ENCODE measurements around the gene KIAA1671.

Gene KIAA1671

DNA sequence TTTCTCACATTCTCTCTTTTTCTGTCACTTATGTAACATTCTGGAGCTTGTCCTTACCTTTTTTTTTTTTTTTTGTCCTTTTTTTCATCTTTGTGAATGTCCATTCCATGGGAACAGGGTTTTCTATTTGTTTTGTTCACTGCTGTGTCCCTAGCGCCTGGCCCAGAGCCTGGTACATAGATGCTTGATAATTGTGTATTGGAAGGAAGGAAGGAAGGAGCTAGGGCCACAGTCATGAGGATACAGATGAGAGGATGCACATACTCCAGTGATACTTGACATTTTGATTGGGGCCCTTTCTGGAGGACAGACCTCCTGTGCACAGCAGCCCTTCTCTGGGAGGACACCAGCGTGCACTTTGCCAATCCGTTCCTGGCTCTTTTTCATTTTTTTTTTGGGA, 68.9 kb downstream of the KIAA1671 start:
- no peak overlapping the region for H3K4me3 ChIP-seq (IDR thresholded peaks at IDR 0.05; ENCODE audit: insufficient read depth, low read depth, low read length)
- H4K20me1 ChIP-seq (ENCODE audit: insufficient read depth) = no peaks in the 10 kb centered on the region
- no peaks in the 10 kb centered on the region for H3K27me3 ChIP-seq (ENCODE audit: insufficient read depth, low read depth)
- TF ChIP-seq, protein P1, sequence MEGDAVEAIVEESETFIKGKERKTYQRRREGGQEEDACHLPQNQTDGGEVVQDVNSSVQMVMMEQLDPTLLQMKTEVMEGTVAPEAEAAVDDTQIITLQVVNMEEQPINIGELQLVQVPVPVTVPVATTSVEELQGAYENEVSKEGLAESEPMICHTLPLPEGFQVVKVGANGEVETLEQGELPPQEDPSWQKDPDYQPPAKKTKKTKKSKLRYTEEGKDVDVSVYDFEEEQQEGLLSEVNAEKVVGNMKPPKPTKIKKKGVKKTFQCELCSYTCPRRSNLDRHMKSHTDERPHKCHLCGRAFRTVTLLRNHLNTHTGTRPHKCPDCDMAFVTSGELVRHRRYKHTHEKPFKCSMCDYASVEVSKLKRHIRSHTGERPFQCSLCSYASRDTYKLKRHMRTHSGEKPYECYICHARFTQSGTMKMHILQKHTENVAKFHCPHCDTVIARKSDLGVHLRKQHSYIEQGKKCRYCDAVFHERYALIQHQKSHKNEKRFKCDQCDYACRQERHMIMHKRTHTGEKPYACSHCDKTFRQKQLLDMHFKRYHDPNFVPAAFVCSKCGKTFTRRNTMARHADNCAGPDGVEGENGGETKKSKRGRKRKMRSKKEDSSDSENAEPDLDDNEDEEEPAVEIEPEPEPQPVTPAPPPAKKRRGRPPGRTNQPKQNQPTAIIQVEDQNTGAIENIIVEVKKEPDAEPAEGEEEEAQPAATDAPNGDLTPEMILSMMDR (conservative IDR thresholded peaks at IDR 0.05; ENCODE audit: low read depth, low read length) = no peak
- H3K9ac ChIP-seq = no peak overlapping the region
- H3K27ac ChIP-seq = no peak overlapping the region
- peaks cover 7% of the 10 kb centered on the region for H3K4me1 ChIP-seq (ENCODE audit: low read depth, poor library complexity, severe bottlenecking)
- H3K36me3 ChIP-seq (ENCODE audit: insufficient read depth) = no peaks in the 10 kb centered on the region
- H2AFZ ChIP-seq (ENCODE audit: low read depth) = no peak overlapping the region
- no peak overlapping the region for H3K4me2 ChIP-seq
- H3K79me2 ChIP-seq (ENCODE audit: insufficient read depth, low read depth) = no peaks in the 10 kb centered on the region

DNA sequence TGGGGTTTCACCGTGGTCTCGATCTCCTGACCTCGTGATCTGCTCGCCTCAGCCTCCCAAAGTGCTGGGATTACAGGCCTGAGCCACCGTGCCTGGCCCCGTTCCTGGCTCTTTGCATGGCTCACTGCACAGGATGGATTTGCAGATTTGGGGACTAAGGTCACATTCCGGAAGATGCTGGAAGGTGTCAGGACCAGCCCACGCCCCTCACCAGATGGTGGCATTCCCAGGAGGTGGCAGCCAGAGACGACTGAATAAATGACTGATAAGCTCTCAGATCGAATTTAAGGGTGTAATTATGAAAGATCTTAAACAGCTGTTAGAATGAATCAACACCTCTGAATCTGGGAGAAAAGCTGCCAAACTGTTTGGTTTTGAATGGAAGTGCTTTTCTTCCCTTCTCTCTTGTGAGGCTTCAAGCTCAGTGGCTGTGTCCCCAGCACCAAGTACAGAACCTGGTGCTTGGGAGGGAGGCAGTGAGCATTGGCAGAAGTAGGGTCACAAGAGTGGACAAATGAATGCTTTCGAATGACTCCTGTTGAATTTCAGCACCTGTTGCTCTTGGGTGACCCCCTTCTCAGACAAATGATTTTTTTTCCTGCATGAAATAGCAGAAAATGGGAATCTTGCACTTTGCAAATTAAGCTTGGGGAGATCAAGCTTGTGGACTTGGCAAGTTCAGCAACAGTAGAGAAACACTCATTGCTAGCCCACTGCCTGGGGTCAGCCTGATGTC, 69.6 kb downstream of the KIAA1671 start:
- H3K79me2 ChIP-seq (ENCODE audit: insufficient read depth, low read depth) = no peaks in the 10 kb centered on the region
- no peaks in the 10 kb centered on the region for H3K27me3 ChIP-seq (ENCODE audit: insufficient read depth, low read depth)
- no peak overlapping the region for H2AFZ ChIP-seq (ENCODE audit: low read depth)
- H4K20me1 ChIP-seq (ENCODE audit: insufficient read depth) = no peaks in the 10 kb centered on the region
- peaks cover 15% of the 10 kb centered on the region for H3K4me1 ChIP-seq (ENCODE audit: low read depth, poor library complexity, severe bottlenecking)
- TF ChIP-seq, protein P1 (conservative IDR thresholded peaks at IDR 0.05; ENCODE audit: low read depth, low read length) = no peak
- H3K4me2 ChIP-seq = no peak overlapping the region
- H3K9ac ChIP-seq = no peak overlapping the region
- H3K4me3 ChIP-seq (IDR thresholded peaks at IDR 0.05; ENCODE audit: insufficient read depth, low read depth, low read length) = no peak overlapping the region
- no peaks in the 10 kb centered on the region for H3K36me3 ChIP-seq (ENCODE audit: insufficient read depth)
- H3K27ac ChIP-seq = no peak overlapping the region

GRCh38 chr22:25023879-25024278, 71.4 kb downstream of the KIAA1671 start:
- H3K79me2 ChIP-seq (ENCODE audit: insufficient read depth, low read depth) = no peaks in the 10 kb centered on the region
- no peak overlapping the region for H3K4me3 ChIP-seq (IDR thresholded peaks at IDR 0.05; ENCODE audit: insufficient read depth, low read depth, low read length)
- TF ChIP-seq, protein P1 (conservative IDR thresholded peaks at IDR 0.05; ENCODE audit: low read depth, low read length) = no peak
- no peak overlapping the region for H3K27ac ChIP-seq
- no peak overlapping the region for H3K9ac ChIP-seq
- H3K27me3 ChIP-seq (ENCODE audit: insufficient read depth, low read depth) = no peaks in the 10 kb centered on the region
- peaks cover 20% of the 10 kb centered on the region for H3K4me1 ChIP-seq (ENCODE audit: low read depth, poor library complexity, severe bottlenecking)
- H3K36me3 ChIP-seq (ENCODE audit: insufficient read depth) = no peaks in the 10 kb centered on the region
- no peak overlapping the region for H3K4me2 ChIP-seq
- H2AFZ ChIP-seq (ENCODE audit: low read depth) = no peak overlapping the region
- H4K20me1 ChIP-seq (ENCODE audit: insufficient read depth) = no peaks in the 10 kb centered on the region

- no peaks in the 10 kb centered on the region for H3K36me3 ChIP-seq (ENCODE audit: insufficient read depth)
- peaks cover 20% of the 10 kb centered on the region for H3K4me1 ChIP-seq (ENCODE audit: low read depth, poor library complexity, severe bottlenecking)
- no peaks in the 10 kb centered on the region for H3K79me2 ChIP-seq (ENCODE audit: insufficient read depth, low read depth)
- no peaks in the 10 kb centered on the region for H4K20me1 ChIP-seq (ENCODE audit: insufficient read depth)
- TF ChIP-seq, protein P1 (conservative IDR thresholded peaks at IDR 0.05; ENCODE audit: low read depth, low read length) = no peak
- no peak overlapping the region for H3K4me2 ChIP-seq
- no peaks in the 10 kb centered on the region for H3K27me3 ChIP-seq (ENCODE audit: insufficient read depth, low read depth)
- no peak overlapping the region for H3K4me3 ChIP-seq (IDR thresholded peaks at IDR 0.05; ENCODE audit: insufficient read depth, low read depth, low read length)
- H3K27ac ChIP-seq = no peak overlapping the region
- H2AFZ ChIP-seq (ENCODE audit: low read depth) = no peak overlapping the region
- no peak overlapping the region for H3K9ac ChIP-seq
These were observed 72.4 kb downstream of the KIAA1671 start for GRCh38 chr22:25024895-25025294.

All from KMS-11 (cell line).